Bronchial epithelial cell (primary cell): ENCODE data around the gene ZNF14. TPM values are rescaled to one million over a fixed set of nuclear protein-coding genes. Genes with fewer than 3 reads are reported as not detected.
A peak's percentile ranks its signal among the peaks of the same experiment; 100 is the strongest.
"Not testable (repeated sequence)": the region's sequence is repeated elsewhere in the genome, so short reads cannot be mapped to it uniquely, and the experiment has no call there.

Experiments
- DNase-seq: peaks from one replicate; pipeline ENCODE4 v3.0.0-alpha.2; 2010; ENCODE audit warnings: low read depth
- FAIRE-seq: peaks from 2 replicates; lab custom pipeline; 2011; peaks lifted over from hg19 to GRCh38; lab: Jason Lieb, UNC
- H3K27me3 ChIP-seq: 2 replicates; pipeline ENCODE4 v1.5.1; 2011; ENCODE audit warnings: low read length; ENCODE audit not compliant: control insufficient read depth, insufficient read depth
- H3K36me3 ChIP-seq: 2 replicates; pipeline ENCODE4 v1.5.1; 2011; ENCODE audit warnings: low read length; ENCODE audit not compliant: control insufficient read depth, insufficient read depth
- H3K4me3 ChIP-seq: 2 replicates; pipeline ENCODE4 v1.5.1; 2011; ENCODE audit warnings: mild to moderate bottlenecking, low read depth, low read length, control low read depth
- total RNA-seq: library from RNA; depleted of rRNA; stranded (reverse); fragments of >200 nt; gene quantifications from 2 replicates; pipeline ENCODE4 v1.2.1, GENCODE V29; 2014
- TF ChIP-seq, protein P1 (sequence below): IDR thresholded peaks from 2 replicates; pipeline ENCODE4 v1.5.1; 2011; ENCODE audit warnings: mild to moderate bottlenecking, moderate library complexity, low read length, control low read depth, inconsistent platforms; ENCODE audit not compliant: insufficient read depth, severe bottlenecking

ZNF14 gene
- total RNA-seq, 1 donor from 2014 or later = 4.2 TPM

- TF ChIP-seq, protein P1, sequence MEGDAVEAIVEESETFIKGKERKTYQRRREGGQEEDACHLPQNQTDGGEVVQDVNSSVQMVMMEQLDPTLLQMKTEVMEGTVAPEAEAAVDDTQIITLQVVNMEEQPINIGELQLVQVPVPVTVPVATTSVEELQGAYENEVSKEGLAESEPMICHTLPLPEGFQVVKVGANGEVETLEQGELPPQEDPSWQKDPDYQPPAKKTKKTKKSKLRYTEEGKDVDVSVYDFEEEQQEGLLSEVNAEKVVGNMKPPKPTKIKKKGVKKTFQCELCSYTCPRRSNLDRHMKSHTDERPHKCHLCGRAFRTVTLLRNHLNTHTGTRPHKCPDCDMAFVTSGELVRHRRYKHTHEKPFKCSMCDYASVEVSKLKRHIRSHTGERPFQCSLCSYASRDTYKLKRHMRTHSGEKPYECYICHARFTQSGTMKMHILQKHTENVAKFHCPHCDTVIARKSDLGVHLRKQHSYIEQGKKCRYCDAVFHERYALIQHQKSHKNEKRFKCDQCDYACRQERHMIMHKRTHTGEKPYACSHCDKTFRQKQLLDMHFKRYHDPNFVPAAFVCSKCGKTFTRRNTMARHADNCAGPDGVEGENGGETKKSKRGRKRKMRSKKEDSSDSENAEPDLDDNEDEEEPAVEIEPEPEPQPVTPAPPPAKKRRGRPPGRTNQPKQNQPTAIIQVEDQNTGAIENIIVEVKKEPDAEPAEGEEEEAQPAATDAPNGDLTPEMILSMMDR = no peak
- FAIRE-seq (no peak), DNase-seq (peak; percentile 83)
- Histone ChIP-seq H3K27me3 (no peaks in the 10 kb centered on the region), H3K36me3 (no peaks in the 10 kb centered on the region), H3K4me3 (peak within 1 kb of the TSS; percentile 92)
These were observed 64.5 kb downstream of the ZNF14 start, which contains the start of gene ZNF101 for GRCh38 chr19:19668230-19669012. Gene ZNF101 (plus strand): TSS chr19:19668839. CDS start chr19:19668964, 125 bp downstream.

DNA sequence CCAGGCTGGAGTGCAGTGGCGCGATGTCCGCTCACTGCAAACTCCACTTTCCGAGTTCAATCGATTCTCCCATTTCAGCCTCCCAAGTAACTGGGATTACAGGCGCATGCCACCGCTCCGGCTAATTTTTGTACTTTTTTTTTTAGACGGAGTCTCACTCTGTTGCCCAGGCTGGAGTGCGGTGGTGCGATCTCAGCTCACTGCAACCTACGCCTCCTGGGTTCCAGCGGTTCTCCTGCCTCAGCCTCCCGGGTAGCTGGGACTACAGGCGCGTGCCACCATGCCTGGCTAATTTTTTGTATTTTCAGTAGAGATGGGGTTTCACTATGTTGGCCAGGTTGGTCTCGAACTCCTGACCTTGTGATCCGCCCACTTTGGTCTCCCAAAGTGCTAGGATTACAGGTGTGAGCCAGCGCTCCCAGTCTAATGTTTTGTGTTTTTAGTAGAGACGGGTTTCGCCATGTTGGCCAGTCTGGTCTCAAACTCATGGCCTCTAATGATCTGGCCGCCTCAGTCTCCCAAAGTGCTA lies 67.4 kb downstream of the ZNF14 start:
- not testable (repeated sequence) for H3K36me3 ChIP-seq

GRCh38 chr19:19663256-19664120 lies 69.4 kb downstream of the ZNF14 start, which contains the start of gene ATP13A1:
Gene ATP13A1 (minus strand): TSS chr19:19663676. CDS start chr19:19663666, 10 bp downstream.
- Histone ChIP-seq H3K4me3 (peak within 1 kb of the TSS; percentile 86), H3K27me3 (no peaks in the 10 kb centered on the region), H3K36me3 (peaks cover 12% of the 10 kb centered on the region)
- DNase-seq (peak; percentile 94), FAIRE-seq (no peak)
- TF ChIP-seq, protein P1 = peak; percentile 36

More for the DNA sequence above, 67.4 kb downstream of the ZNF14 start:
- not testable (repeated sequence) for DNase-seq, H3K4me3 ChIP-seq, FAIRE-seq, H3K27me3 ChIP-seq

DNA sequence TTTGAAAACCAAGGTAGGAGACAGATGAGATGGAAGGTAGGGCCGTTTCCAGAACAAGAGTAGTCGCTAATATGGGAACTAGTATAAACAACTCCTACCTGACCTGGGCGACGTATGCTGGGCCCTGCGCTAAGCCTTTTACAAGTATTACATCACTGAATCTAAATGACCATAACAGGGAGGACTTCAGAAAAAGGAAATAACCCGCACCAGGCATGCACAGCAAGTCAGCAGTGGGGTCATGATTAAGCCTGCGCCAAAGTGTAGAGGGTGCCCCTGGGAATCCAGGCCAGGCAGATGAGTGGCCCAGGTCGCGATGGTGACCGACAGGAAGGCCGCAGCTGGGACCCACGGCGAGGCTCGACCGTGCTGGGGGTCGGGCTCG lies 70.0 kb downstream of the ZNF14 start:
- no peak for FAIRE-seq
- TF ChIP-seq, protein P1 = no peak
- no peak for DNase-seq

DNA sequence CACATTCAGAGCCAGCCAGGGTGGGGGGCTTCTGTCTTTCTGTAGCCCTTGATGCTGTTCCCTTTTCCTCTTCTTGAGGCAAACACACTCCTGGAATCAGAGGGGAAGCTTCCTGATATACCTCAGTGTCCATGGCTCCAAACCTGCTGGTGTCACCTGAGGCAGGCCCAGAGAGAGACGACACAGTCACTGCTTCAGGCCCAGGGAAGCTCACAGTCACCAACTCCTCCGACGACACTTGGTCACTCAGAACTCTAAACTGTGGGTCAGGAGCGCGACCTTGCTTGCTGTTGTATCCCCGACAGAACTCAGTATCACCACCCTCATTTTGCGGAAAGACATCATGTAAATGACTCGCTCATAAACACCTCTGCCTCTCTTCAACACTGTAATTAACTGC lies 70.6 kb downstream of the ZNF14 start:
- H3K27me3 ChIP-seq = no peaks in the 10 kb centered on the region
- peak overlapping the region; percentile 86 for H3K4me3 ChIP-seq
- H3K36me3 ChIP-seq = peaks cover 21% of the 10 kb centered on the region
- TF ChIP-seq, protein P1 = no peak
- no peak for FAIRE-seq
- no peak for DNase-seq

More for the DNA sequence above, 70.0 kb downstream of the ZNF14 start:
- Histone ChIP-seq H3K27me3 (no peaks in the 10 kb centered on the region), H3K36me3 (peaks cover 18% of the 10 kb centered on the region), H3K4me3 (peak overlapping the region; percentile 86)
